A673 (cell line): ENCODE data around the gene OR2V1.

Source experiments
- EZH2 ChIP-seq: fragments of 200-600 bp; sonication (generic); IDR thresholded peaks from 2 replicates; pipeline ENCODE4 v1.6.1; 2017; ENCODE audit warnings: borderline replicate concordance, low read depth, mild to moderate bottlenecking, mixed read lengths, antibody characterized with exemption, low read length; ENCODE audit not compliant: poor library complexity, severe bottlenecking
- TF ChIP-seq, protein P1 (sequence below): fragments of 300-800, 200-600 bp; sonication (generic); conservative IDR thresholded peaks from 2 replicates; pipeline ENCODE4 v1.5.1; 2017; ENCODE audit warnings: low read depth, mild to moderate bottlenecking, antibody characterized with exemption, low read length, moderate library complexity, mixed read lengths

DNA sequence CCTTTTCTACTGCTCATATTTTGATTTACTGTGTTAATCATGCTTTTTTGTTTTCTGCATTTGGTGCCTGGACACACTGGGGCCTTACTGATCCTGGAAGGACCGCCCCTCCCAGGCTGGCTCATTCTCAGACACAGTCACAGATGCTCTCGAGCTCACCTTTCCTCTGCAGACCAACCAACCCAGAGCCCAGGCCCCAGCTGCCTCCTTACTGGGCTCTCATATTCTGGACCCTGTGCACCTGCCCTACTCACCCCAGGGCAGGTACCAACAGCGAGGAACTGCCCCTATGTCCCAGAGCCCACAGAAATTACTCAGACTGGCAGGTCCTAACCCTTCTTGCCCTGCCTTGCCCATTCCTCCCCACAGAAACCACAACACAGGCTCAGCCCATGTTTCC lies 9.8 kb upstream of the OR2V1 start:
- TF ChIP-seq, protein P1, sequence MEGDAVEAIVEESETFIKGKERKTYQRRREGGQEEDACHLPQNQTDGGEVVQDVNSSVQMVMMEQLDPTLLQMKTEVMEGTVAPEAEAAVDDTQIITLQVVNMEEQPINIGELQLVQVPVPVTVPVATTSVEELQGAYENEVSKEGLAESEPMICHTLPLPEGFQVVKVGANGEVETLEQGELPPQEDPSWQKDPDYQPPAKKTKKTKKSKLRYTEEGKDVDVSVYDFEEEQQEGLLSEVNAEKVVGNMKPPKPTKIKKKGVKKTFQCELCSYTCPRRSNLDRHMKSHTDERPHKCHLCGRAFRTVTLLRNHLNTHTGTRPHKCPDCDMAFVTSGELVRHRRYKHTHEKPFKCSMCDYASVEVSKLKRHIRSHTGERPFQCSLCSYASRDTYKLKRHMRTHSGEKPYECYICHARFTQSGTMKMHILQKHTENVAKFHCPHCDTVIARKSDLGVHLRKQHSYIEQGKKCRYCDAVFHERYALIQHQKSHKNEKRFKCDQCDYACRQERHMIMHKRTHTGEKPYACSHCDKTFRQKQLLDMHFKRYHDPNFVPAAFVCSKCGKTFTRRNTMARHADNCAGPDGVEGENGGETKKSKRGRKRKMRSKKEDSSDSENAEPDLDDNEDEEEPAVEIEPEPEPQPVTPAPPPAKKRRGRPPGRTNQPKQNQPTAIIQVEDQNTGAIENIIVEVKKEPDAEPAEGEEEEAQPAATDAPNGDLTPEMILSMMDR, result no peak
- TF ChIP-seq EZH2, result no peak
